Peyer's patch (tissue), 4 donors: Measurements from ENCODE around the gene DNAL1. TPM values are rescaled to one million over a fixed set of nuclear protein-coding genes. Genes with fewer than 3 reads are reported as not detected.

Experiments used
- DNase-seq, 3 donors: peaks; one replicate each; pipeline ENCODE4 v3.0.0-alpha.2; 2017 to 2019
- H3K27ac ChIP-seq, 4 donors: fragments of 200-600 bp; sonication (generic); one replicate each; pipeline ENCODE4 v1.5.1; 2016 to 2019
- H3K27me3 ChIP-seq, 2 donors: fragments of 200-600 bp; sonication (generic); one replicate each; pipeline ENCODE4 v1.5.1; 2019
- H3K36me3 ChIP-seq, 3 donors: fragments of 200-600 bp; sonication (generic); one replicate each; pipeline ENCODE4 v1.5.1; 2016 to 2019
- H3K4me1 ChIP-seq, 4 donors: fragments of 200-600 bp; sonication (generic); one replicate each; pipeline ENCODE4 v1.5.1; 2016 to 2019
- H3K4me3 ChIP-seq, 4 donors: fragments of 200-600 bp; sonication (generic); 1 replicate in 3 of 4; 2 replicates in 1 of 4; pipeline ENCODE4 v1.5.1; 2016 to 2019; ENCODE audit warnings: mild to moderate bottlenecking in 1 of 4
- H3K9me3 ChIP-seq, 4 donors: fragments of 200-600 bp; sonication (generic); one replicate each; pipeline ENCODE4 v1.5.1; 2016 to 2019; ENCODE audit warnings: mild to moderate bottlenecking in 1 of 4
- POLR2A ChIP-seq, 2 donors: fragments of 450-650 bp; IDR thresholded peaks; one replicate each; pipeline ENCODE4 v1.5.1; 2017; ENCODE audit warnings: antibody characterized with exemption in 2 of 2, mild to moderate bottlenecking in 2 of 2, moderate library complexity in 2 of 2
- total RNA-seq, 4 donors: library from RNA; depleted of rRNA; stranded (reverse); fragments of >200 nt; gene quantifications; one replicate each; pipeline ENCODE4 v1.1.0, GENCODE V29; 2016
- TF ChIP-seq, protein P1 (sequence below), 6 experiments: fragments of 450-650 bp in 4 of 6; fragments of 200-600 bp in 2 of 6; sonication (generic) in 1 of 6; IDR thresholded peaks; one replicate each; pipeline ENCODE4 v1.5.1; 2017 to 2019; ENCODE audit warnings: antibody characterized with exemption in 6 of 6, mild to moderate bottlenecking in 3 of 6, moderate library complexity in 1 of 6

DNAL1 gene
- total RNA-seq, 4 donors from 2014 or later, result 1.7 to 7.6 (median 4.6) TPM

GRCh38 chr14:73725116-73726024 lies 80.6 kb downstream of the DNAL1 start:
- peak overlapping the region; percentile 49 to 71 (median 62) for H3K27ac ChIP-seq
- no peak overlapping the region for H3K4me3 ChIP-seq
- TF ChIP-seq POLR2A (IDR thresholded peaks at IDR 0.05), result no peak
- TF ChIP-seq, protein P1, sequence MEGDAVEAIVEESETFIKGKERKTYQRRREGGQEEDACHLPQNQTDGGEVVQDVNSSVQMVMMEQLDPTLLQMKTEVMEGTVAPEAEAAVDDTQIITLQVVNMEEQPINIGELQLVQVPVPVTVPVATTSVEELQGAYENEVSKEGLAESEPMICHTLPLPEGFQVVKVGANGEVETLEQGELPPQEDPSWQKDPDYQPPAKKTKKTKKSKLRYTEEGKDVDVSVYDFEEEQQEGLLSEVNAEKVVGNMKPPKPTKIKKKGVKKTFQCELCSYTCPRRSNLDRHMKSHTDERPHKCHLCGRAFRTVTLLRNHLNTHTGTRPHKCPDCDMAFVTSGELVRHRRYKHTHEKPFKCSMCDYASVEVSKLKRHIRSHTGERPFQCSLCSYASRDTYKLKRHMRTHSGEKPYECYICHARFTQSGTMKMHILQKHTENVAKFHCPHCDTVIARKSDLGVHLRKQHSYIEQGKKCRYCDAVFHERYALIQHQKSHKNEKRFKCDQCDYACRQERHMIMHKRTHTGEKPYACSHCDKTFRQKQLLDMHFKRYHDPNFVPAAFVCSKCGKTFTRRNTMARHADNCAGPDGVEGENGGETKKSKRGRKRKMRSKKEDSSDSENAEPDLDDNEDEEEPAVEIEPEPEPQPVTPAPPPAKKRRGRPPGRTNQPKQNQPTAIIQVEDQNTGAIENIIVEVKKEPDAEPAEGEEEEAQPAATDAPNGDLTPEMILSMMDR (IDR thresholded peaks at IDR 0.05), result no peak
- H3K36me3 ChIP-seq, result peaks cover 0 to 96% (median 0%) of the 10 kb centered on the region in 3 donors
- no peaks in the 10 kb centered on the region for H3K9me3 ChIP-seq
- peak in 1 of 3 donors; percentile 47 for DNase-seq
- peaks cover 0 to 60% (median 2%) of the 10 kb centered on the region in 4 donors for H3K4me1 ChIP-seq
- no peaks in the 10 kb centered on the region for H3K27me3 ChIP-seq

GRCh38 chr14:73726025-73726961 lies 81.5 kb downstream of the DNAL1 start:
- no peak for DNase-seq
- H3K27ac ChIP-seq, result peak overlapping the region in 3 of 4 donors; percentile 19 to 71 (median 68)
- no peaks in the 10 kb centered on the region for H3K9me3 ChIP-seq
- H3K27me3 ChIP-seq, result no peaks in the 10 kb centered on the region
- peaks cover 0 to 96% (median 0%) of the 10 kb centered on the region in 3 donors for H3K36me3 ChIP-seq
- TF ChIP-seq, protein P1 (IDR thresholded peaks at IDR 0.05), result no peak
- no peak for TF ChIP-seq POLR2A (IDR thresholded peaks at IDR 0.05)
- peaks cover 0 to 69% (median 2%) of the 10 kb centered on the region in 4 donors for H3K4me1 ChIP-seq
- H3K4me3 ChIP-seq, result no peak overlapping the region

GRCh38 chr14:73727166-73727565 lies 82.4 kb downstream of the DNAL1 start:
- Histone ChIP-seq H3K4me1 (peaks cover 0 to 78% (median 2%) of the 10 kb centered on the region in 4 donors), H3K36me3 (peaks cover 0 to 87% (median 0%) of the 10 kb centered on the region in 3 donors), H3K4me3 (no peak overlapping the region), H3K27ac (peak overlapping the region in 1 of 4 donors; percentile 71), H3K9me3 (no peaks in the 10 kb centered on the region), H3K27me3 (no peaks in the 10 kb centered on the region)
- DNase-seq, result no peak
- TF ChIP-seq POLR2A (IDR thresholded peaks at IDR 0.05), result no peak
- TF ChIP-seq, protein P1 (IDR thresholded peaks at IDR 0.05), result no peak

- H3K4me1 ChIP-seq, result peaks cover 0 to 69% (median 2%) of the 10 kb centered on the region in 4 donors
- TF ChIP-seq POLR2A (IDR thresholded peaks at IDR 0.05), result peak in 1 of 2 donors; percentile 31
- TF ChIP-seq, protein P1 (IDR thresholded peaks at IDR 0.05), result peak; percentile 81 to 99 (median 96)
- H3K4me3 ChIP-seq, result no peak overlapping the region
- peak overlapping the region; percentile 32 to 67 (median 52) for H3K27ac ChIP-seq
- peak; percentile 79 to 94 (median 90) for DNase-seq
- no peaks in the 10 kb centered on the region for H3K9me3 ChIP-seq
- H3K36me3 ChIP-seq, result peaks cover 0 to 81% (median 0%) of the 10 kb centered on the region in 3 donors
- H3K27me3 ChIP-seq, result no peaks in the 10 kb centered on the region
Observed at GRCh38 chr14:73728717-73729330, 84.0 kb downstream of the DNAL1 start.
